GM13977 (cell line): ENCODE results near the gene GNAQ.

Source experiments
- DNase-seq: peaks from one replicate; pipeline ENCODE4 v3.0.0; 2012; ENCODE audit warnings: low spot score
- CTCF ChIP-seq: IDR thresholded peaks from 2 replicates; pipeline ENCODE4 v1.5.1; 2012; ENCODE audit warnings: mild to moderate bottlenecking, control low read depth; ENCODE audit not compliant: insufficient read depth; ENCODE audit errors: extremely low read depth, missing control alignments
- in situ Hi-C: fragments of 300-500 bp; cut with MboI; formaldehyde crosslinking; loops from one replicate; pipeline ENCODE4 v1.12.0; 2022; ENCODE audit warnings: low sequenced_read_pairs, low pct_unique_long_range_greater_than_20kb, mixed read lengths, inconsistent platforms; ENCODE audit not compliant: unreplicated experiment

The GNAQ gene

DNA sequence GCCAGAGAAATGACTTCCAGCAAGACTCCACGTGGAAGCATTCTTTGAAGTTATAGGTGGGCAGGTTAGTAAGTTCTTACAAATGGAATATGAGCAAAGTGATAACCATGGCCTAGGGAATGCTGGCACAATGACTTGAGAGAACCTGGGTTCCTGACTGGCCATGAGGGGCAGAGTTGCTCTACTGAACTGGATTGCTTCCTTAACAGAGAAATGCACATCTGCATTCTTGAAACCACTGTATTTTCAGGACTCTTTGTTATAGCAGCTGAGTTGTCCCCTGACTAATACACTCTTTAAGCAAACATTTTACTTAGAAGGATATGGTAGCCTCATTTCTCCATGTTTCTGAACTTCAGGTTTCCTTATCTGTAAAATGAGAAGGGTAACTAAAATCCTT is 275.2 kb downstream of the GNAQ start:
- in situ Hi-C loops, result no loop called here
- DNase-seq, result no peak
- TF ChIP-seq CTCF, result peak; percentile 22

GRCh38 chr9:77753180-77753579 is 278.4 kb downstream of the GNAQ start:
- in situ Hi-C loops, result no loop called here
- TF ChIP-seq CTCF, result no peak
- DNase-seq, result no peak

DNA sequence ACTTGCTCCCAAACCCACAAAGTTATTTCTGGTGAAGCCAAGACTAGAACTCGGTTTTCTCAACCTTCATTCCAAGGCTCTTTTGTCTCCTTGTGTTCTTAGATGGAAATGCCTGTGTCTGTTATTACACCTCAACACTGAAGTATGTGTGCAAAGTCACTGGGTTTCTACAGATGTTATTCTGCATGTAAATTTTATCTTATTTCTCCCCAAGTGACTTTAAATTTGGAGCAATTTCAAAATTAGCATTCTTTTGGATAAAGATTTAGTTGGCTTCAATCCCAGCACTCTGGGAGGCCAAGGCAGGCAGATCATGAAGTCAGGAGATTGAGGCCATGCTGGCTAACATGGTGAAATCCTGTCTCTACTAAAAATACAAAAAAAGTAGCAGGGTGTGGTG is 279.1 kb downstream of the GNAQ start:
- no peak for DNase-seq

GRCh38 chr9:77751341-77752091 is 280.1 kb downstream of the GNAQ start:
- peak; percentile 17 for DNase-seq
- peak; percentile 53 for TF ChIP-seq CTCF
- in situ Hi-C loops, result no loop called here

More for the DNA sequence above, 279.1 kb downstream of the GNAQ start:
- no peak for TF ChIP-seq CTCF
- in situ Hi-C loops, result no loop called here

GRCh38 chr9:77750981-77751340 is 280.6 kb downstream of the GNAQ start:
- in situ Hi-C loops, result no loop called here
- DNase-seq, result no peak
- TF ChIP-seq CTCF, result no peak

GRCh38 chr9:77750284-77750683 is 281.3 kb downstream of the GNAQ start:
- no peak for DNase-seq
- in situ Hi-C loops, result no loop called here
- TF ChIP-seq CTCF, result no peak
